ENCODE data around the gene ATP2A2.

The ATP2A2 gene

GRCh38 chr12:110379631-110380030 lies 98.6 kb downstream of the ATP2A2 start:
- TF ChIP-seq, protein P1, sequence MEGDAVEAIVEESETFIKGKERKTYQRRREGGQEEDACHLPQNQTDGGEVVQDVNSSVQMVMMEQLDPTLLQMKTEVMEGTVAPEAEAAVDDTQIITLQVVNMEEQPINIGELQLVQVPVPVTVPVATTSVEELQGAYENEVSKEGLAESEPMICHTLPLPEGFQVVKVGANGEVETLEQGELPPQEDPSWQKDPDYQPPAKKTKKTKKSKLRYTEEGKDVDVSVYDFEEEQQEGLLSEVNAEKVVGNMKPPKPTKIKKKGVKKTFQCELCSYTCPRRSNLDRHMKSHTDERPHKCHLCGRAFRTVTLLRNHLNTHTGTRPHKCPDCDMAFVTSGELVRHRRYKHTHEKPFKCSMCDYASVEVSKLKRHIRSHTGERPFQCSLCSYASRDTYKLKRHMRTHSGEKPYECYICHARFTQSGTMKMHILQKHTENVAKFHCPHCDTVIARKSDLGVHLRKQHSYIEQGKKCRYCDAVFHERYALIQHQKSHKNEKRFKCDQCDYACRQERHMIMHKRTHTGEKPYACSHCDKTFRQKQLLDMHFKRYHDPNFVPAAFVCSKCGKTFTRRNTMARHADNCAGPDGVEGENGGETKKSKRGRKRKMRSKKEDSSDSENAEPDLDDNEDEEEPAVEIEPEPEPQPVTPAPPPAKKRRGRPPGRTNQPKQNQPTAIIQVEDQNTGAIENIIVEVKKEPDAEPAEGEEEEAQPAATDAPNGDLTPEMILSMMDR (IDR thresholded peaks at IDR 0.05): no peak

GRCh38 chr12:110382683-110383082 lies 101.6 kb downstream of the ATP2A2 start:
- TF ChIP-seq, protein P1 (IDR thresholded peaks at IDR 0.05): no peak

Measured in LNCAP (cell line).